SW480 (cell line): ENCODE data around the gene CYBA.

ENCODE experiments used
- DNase-seq: peaks from one replicate; pipeline ENCODE4 v3.0.0-alpha.2; 2016; ENCODE audit warnings: low spot score

The CYBA gene

GRCh38 chr16:88645455-88645854 is 5.4 kb downstream of the CYBA start:
- DNase-seq = no peak

- no peak for DNase-seq
Measured at GRCh38 chr16:88643644-88643932, 7.3 kb downstream of the CYBA start.

GRCh38 chr16:88642881-88643643 is 7.8 kb downstream of the CYBA start:
- no peak for DNase-seq

- DNase-seq = no peak
Measured at GRCh38 chr16:88640498-88641247, 10.2 kb downstream of the CYBA start.

GRCh38 chr16:88640039-88640495 is 10.8 kb downstream of the CYBA start:
- DNase-seq = no peak

- DNase-seq = no peak
Measured at GRCh38 chr16:88639231-88640038, 11.4 kb downstream of the CYBA start.

GRCh38 chr16:88638323-88639230 is 12.3 kb downstream of the CYBA start, which contains the start of gene IL17C:
Gene IL17C (plus strand): TSS chr16:88638572. CDS start chr16:88638642, 70 bp downstream.
- peak; percentile 66 for DNase-seq

GRCh38 chr16:88636488-88637265 is 14.2 kb downstream of the CYBA start:
- no peak for DNase-seq

GRCh38 chr16:88635671-88636319 is 15.1 kb downstream of the CYBA start:
- DNase-seq = no peak

GRCh38 chr16:88634994-88635670 is 15.7 kb downstream of the CYBA start:
- no peak for DNase-seq

GRCh38 chr16:88634141-88634993 is 16.5 kb downstream of the CYBA start:
- peak; percentile 86 for DNase-seq

GRCh38 chr16:88633684-88634140 is 17.1 kb downstream of the CYBA start:
- DNase-seq = peak; percentile 97

- no peak for DNase-seq
Measured at GRCh38 chr16:88632587-88632930, 18.3 kb downstream of the CYBA start.

GRCh38 chr16:88631920-88632586 is 18.8 kb downstream of the CYBA start:
- DNase-seq = no peak

GRCh38 chr16:88631384-88631783 is 19.5 kb downstream of the CYBA start:
- DNase-seq = no peak

GRCh38 chr16:88630941-88631340 is 19.9 kb downstream of the CYBA start:
- DNase-seq = no peak

GRCh38 chr16:88630433-88630832 is 20.4 kb downstream of the CYBA start:
- DNase-seq = no peak

- no peak for DNase-seq
Measured at GRCh38 chr16:88629835-88630234, 21.0 kb downstream of the CYBA start.
